ENCODE measurements around the gene CD80. TPM values are rescaled to one million over a fixed set of nuclear protein-coding genes. Genes with fewer than 3 reads are reported as not detected.

Gene CD80
- total and polyA plus RNA-seq, 9 of the 15 experiments (the other 6 are each of a cell fraction or from before 2014, with no cell fraction given), result 3.0 to 8.2 (median 5.7) TPM

GRCh38 chr3:119598410-119599098 lies 39.1 kb upstream of the CD80 start:
- Histone ChIP-seq H3K4me2 (ENCODE audit: insufficient read depth, low read length) (no peak overlapping the region), H4K20me1 (replicated peaks; ENCODE audit: control insufficient read depth, insufficient read depth, low read length) (no peaks in the 10 kb centered on the region), H3K36me3 (ENCODE audit: control insufficient read depth, insufficient read depth, low read length) (no peaks in the 10 kb centered on the region), H3K79me2 (ENCODE audit: control insufficient read depth, insufficient read depth, low read length) (no peaks in the 10 kb centered on the region), H2AFZ (ENCODE audit: low read depth, low read length) (no peak overlapping the region), H3K27me3 (ENCODE audit: control insufficient read depth in 2 of 2, insufficient read depth in 2 of 2, low read length in 2 of 2) (no peaks in the 10 kb centered on the region), H3K9me1 (ENCODE audit: control insufficient read depth, insufficient read depth, low read length) (no peaks in the 10 kb centered on the region), H3K4me3 (no peak overlapping the region), H3K9me3 (replicated peaks; ENCODE audit: control insufficient read depth, insufficient read depth, low read depth, low read length) (no peaks in the 10 kb centered on the region), H3K27ac (ENCODE audit: extremely low read depth, low read depth, low read length) (no peak overlapping the region), H3K9ac (ENCODE audit: insufficient read depth in 1 of 2, low read depth in 2 of 2, low read length in 2 of 2) (no peak overlapping the region), H3K4me1 (replicated peaks in 1 of 2; ENCODE audit: control insufficient read depth in 2 of 2, insufficient read depth in 2 of 2, low read length in 2 of 2) (peaks cover 4 to 5% of the 10 kb centered on the region in 2 experiments)
- ATAC-seq (no peak), DNase-seq (ENCODE audit: extremely low read depth in 1 of 4, low spot score in 3 of 4) (no peak), FAIRE-seq (no peak)
- in situ Hi-C loops (cut with MboI) (no loop called here), intact Hi-C loops (cut with micrococcal nuclease) (no loop called here)
- TF ChIP-seq ZNF282 (CRISPR knock-in tag; IDR thresholded peaks at IDR 0.05) (no peak), PHB2 (IDR thresholded peaks at IDR 0.05; ENCODE audit: low read depth) (no peak), TSC22D4 (tag; IDR thresholded peaks at IDR 0.05) (no peak), ZBTB49 (CRISPR knock-in tag; IDR thresholded peaks at IDR 0.05; ENCODE audit: borderline replicate concordance) (no peak), DMBX1 (CRISPR knock-in tag; IDR thresholded peaks at IDR 0.05; ENCODE audit: borderline replicate concordance) (no peak), ZNF589 (CRISPR knock-in tag; IDR thresholded peaks at IDR 0.05; ENCODE audit: low read depth) (no peak), ZNF518B (CRISPR knock-in tag; IDR thresholded peaks at IDR 0.05) (no peak), ATF7 (IDR thresholded peaks at IDR 0.05) (no peak), SNIP1 (IDR thresholded peaks at IDR 0.05; ENCODE audit: low read depth) (no peak), ELF4 (CRISPR knock-in tag; IDR thresholded peaks at IDR 0.05) (no peak)
- no TSS peak for BruUV-seq (replicated peaks)
- ChIA-PET POLR2A (interaction anchor here (0.6 kb wide), 1 partner anchor 41 kb away, joined by 3 read pairs; no protein-coding TSS in a partner anchor), CTCF (ENCODE audit: low intra/inter-chr PET ratio) (no interaction called here)
- 90% methylated on average over 1 of the region's 1 CpG for WGBS (ENCODE audit: insufficient coverage, low coverage, missing lambda C conversion rate)

Measured in K562 (cell line).